Brain microvascular endothelial cell (primary cell): ENCODE results near the gene C6orf15.

Experiments
- DNase-seq: peaks from one replicate; pipeline ENCODE4 v3.0.0-alpha.2; 2020
- H3K27ac ChIP-seq: fragments of 250-450 bp; sonication (Bioruptor Pico); 2 replicates; pipeline ENCODE4 v1.5.1; 2020; ENCODE audit warnings: mild to moderate bottlenecking, moderate library complexity
- H3K27me3 ChIP-seq: fragments of 250-450 bp; sonication (Bioruptor Pico); replicated peaks from 2 replicates; pipeline ENCODE4 v1.5.1; 2020; ENCODE audit warnings: mild to moderate bottlenecking
- H3K36me3 ChIP-seq: fragments of 250-450 bp; sonication (Bioruptor Pico); replicated peaks from 2 replicates; pipeline ENCODE4 v1.5.1; 2020; ENCODE audit warnings: mild to moderate bottlenecking
- H3K4me3 ChIP-seq: 2 replicates; pipeline ENCODE4 v1.5.1; 2011; ENCODE audit warnings: low read depth, mild to moderate bottlenecking, control low read depth, low read length, moderate library complexity
- in situ Hi-C: cut with HindIII; loops from 2 replicates; pipeline ENCODE4 v1.10.0; 2017; ENCODE audit warnings: low sequenced_read_pairs, low pct_ligation_motif_present
- TF ChIP-seq, protein P1 (sequence below): IDR thresholded peaks from 2 replicates; pipeline ENCODE4 v1.5.1; 2011; ENCODE audit warnings: low read depth, mild to moderate bottlenecking, moderate library complexity, low read length, control low read depth, inconsistent platforms; ENCODE audit errors: missing control alignments

The C6orf15 gene

GRCh38 chr6:31114541-31114878, 2.1 kb upstream of the C6orf15 start, which contains the start of gene PSORS1C1:
Gene PSORS1C1 (plus strand): TSS chr6:31114800. CDS start chr6:31129633, 14,833 bp downstream.
- Histone ChIP-seq H3K27me3 (peaks cover 9% of the 10 kb centered on the region), H3K4me3 (peak within 1 kb of the TSS; percentile 41), H3K27ac (peak within 1 kb of the TSS; percentile 57), H3K36me3 (no peaks in the 10 kb centered on the region)
- in situ Hi-C loops: no loop called here
- peak; percentile 92 for DNase-seq
- TF ChIP-seq, protein P1, sequence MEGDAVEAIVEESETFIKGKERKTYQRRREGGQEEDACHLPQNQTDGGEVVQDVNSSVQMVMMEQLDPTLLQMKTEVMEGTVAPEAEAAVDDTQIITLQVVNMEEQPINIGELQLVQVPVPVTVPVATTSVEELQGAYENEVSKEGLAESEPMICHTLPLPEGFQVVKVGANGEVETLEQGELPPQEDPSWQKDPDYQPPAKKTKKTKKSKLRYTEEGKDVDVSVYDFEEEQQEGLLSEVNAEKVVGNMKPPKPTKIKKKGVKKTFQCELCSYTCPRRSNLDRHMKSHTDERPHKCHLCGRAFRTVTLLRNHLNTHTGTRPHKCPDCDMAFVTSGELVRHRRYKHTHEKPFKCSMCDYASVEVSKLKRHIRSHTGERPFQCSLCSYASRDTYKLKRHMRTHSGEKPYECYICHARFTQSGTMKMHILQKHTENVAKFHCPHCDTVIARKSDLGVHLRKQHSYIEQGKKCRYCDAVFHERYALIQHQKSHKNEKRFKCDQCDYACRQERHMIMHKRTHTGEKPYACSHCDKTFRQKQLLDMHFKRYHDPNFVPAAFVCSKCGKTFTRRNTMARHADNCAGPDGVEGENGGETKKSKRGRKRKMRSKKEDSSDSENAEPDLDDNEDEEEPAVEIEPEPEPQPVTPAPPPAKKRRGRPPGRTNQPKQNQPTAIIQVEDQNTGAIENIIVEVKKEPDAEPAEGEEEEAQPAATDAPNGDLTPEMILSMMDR: no peak

DNA sequence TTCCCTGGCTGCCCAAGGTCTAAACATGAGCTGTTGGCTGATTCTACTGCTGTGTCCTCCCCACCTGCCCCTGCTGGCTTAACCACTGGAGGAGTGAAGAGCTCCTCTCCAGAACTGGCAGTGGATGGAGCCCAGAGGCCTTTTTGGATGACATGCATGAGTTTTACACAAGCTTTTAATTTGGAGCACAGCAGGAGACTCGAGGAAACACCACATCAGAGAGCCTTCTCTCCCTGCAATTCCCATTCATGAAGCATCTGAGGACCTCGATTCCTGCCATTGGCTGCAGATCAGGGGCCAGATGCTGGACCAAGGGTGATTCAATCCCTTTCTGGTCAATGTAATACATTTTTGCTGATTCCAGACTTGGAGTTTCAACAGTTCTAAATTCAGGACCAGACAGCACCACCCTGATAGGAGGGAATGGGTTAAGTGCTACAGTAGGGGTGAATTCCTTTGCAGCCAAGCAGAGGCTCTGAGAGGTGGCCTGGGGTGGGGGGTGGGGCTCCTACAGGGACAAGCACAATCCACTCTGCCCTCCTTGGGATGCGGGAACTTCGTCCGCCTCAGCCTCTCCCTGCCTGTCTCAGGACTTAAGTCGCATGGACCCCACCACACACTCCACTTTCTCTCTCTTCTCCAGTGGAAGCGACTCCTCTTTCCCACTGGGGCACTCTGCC, 1.6 kb upstream of the C6orf15 start:
- Histone ChIP-seq H3K36me3 (no peaks in the 10 kb centered on the region), H3K27ac (peak overlapping the region; percentile 57), H3K27me3 (peaks cover 9% of the 10 kb centered on the region), H3K4me3 (no peak overlapping the region)
- no peak for DNase-seq
- in situ Hi-C loops: no loop called here
- TF ChIP-seq, protein P1: no peak

- no peak overlapping the region for H3K27ac ChIP-seq
- in situ Hi-C loops: no loop called here
- no peaks in the 10 kb centered on the region for H3K36me3 ChIP-seq
- H3K4me3 ChIP-seq: no peak overlapping the region
- DNase-seq: no peak
- TF ChIP-seq, protein P1: no peak
- peaks cover 9% of the 10 kb centered on the region for H3K27me3 ChIP-seq
Measured at GRCh38 chr6:31111712-31112111, 663 bp downstream of the C6orf15 start.

DNA sequence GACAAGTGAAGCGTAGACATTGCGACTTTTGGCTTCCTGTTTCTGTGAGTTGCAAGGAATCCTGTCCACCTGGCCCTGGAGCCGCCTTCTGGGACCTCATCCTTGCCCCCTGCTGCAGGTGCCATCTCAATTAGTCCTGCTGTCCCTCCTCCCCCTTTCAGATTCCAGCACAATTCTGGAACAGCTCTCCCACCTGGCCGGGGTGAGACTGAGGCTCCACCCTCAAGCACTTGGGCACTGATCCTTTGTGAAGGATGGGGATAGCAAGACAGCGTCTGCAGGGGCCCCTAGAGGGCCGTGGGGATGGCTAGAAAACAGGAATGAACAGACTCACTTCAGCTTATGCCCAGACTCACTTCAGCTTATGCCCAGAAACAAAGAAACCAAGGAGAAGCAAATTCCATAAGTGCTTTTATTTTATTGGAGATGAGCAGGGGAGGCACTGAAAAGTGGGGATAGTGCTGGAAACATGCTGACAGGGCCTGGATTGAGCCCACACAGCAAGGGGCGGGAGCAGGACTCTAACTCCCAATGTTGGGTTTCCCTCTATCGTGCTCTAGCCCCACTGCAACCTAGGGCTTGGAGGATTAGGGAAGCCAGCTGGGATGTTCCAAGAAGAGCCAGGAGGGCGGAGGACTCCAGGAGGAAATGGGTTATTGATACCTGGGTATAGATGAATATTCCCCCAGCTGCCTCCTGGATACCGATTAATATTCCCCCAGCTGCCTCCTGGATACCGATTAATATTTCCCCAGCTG, 1.4 kb downstream of the C6orf15 start:
- DNase-seq: no peak
- H3K27me3 ChIP-seq: peaks cover 9% of the 10 kb centered on the region
- no peaks in the 10 kb centered on the region for H3K36me3 ChIP-seq
- TF ChIP-seq, protein P1: no peak
- in situ Hi-C loops: no loop called here
- no peak overlapping the region for H3K4me3 ChIP-seq
- no peak overlapping the region for H3K27ac ChIP-seq

DNA sequence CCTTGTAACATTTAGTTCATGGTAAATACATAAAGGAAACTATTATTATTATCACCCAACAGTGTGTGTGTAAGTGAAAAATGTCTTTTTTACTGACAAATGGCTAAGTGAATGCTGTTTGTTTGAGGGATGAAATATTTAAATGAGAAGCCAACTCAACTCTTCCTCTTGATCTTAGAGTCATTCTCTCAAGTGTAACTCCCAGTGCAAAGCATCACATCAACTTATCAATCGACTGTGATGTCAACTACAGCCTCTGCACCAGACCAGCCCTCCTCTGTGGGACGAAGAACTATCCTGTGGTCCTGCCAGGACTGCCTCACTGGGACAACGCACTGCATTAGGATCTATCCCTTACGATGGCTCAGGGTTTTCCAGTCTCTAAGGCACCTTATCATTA, 5.3 kb downstream of the C6orf15 start:
- TF ChIP-seq, protein P1: no peak
- Histone ChIP-seq H3K27me3 (peaks cover 9% of the 10 kb centered on the region), H3K36me3 (no peaks in the 10 kb centered on the region), H3K4me3 (no peak overlapping the region), H3K27ac (no peak overlapping the region)
- DNase-seq: no peak
- in situ Hi-C loops: no loop called here
